CD4-positive, alpha-beta T cell treated with Interleukin-6 at 100 ng/mL for 8 hours (primary cell): ENCODE results near the gene CRYBG3.

ENCODE experiments used
- DNase-seq: peaks from one replicate; pipeline ENCODE4 v3.0.0-alpha.2; 2020; ENCODE audit warnings: mixed read lengths, low spot score

Gene CRYBG3

DNA sequence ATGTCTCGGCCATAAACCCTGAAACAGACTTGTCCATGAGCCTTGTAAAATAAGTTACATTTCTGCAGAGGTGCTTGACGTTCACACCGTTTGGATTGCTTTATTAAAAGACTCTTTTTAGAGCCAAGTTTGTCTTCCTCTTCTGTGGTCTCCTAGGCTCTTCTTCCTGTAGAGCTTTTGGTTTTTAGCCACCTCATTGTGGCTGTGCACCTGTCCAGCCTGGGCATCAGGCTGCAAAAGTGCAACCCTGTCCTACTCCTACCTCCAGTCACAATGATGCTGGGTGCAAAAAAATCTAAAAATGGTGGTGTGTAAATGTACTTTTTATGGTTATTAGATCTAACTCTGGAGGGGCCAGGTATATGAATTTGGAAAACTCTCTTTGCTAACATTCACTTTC, 153.2 kb downstream of the CRYBG3 start:
- DNase-seq: no peak

DNA sequence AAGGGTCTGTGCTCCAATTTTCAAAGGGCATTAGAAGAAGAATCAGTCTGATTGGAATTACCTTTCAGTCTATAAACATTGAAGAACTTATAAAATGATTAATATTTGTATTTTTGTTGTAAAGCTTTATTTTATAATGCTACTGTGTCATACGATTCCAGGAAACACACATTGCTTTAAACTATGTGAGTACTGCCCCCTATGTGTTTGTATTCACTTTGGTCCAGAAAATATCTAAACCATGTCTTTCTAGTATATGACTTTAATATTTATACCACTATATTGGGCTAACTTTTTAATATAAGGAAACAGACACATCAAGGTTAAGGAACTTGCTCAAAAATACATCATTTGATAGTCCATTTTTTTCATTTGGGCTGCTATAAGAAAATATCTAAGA, 153.7 kb downstream of the CRYBG3 start:
- no peak for DNase-seq

DNA sequence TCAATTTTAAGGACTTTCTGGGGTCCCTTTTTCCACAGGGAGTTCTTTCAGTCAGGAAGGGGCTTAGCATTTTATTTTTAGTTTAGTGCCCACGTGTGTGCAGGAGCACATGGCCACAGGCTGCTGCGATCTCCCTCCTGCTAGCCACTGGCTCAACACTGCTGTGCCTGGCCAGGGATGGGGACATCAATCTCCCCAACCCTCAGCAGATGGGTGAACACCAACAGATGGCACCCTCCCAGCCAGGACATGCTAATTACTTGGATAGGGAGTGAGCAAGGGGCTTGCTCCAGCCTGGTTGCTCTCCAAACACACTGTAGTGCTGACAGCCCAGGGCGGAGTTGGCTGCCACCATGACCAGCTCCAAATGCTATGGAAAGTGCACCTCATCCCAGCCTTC, 157.8 kb downstream of the CRYBG3 start:
- no peak for DNase-seq

DNA sequence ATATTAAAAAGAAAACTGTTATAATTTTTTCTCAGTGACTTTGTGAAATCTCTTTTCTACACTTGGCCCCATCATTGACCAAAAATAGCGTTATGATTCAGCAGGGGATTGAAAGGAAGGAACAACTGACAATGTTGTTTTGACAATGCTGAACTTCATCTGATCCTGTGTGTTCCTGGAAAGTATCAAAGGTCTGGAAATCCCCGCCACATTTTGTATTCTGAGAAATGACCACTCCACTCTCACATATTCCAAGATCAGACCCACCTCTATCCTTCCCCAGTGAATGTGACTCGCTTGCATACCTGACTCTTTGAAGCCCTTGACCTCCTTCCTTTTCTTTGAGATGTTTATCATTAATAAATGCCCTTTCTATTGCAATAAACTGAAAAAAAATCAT, 160.1 kb downstream of the CRYBG3 start:
- no peak for DNase-seq

DNA sequence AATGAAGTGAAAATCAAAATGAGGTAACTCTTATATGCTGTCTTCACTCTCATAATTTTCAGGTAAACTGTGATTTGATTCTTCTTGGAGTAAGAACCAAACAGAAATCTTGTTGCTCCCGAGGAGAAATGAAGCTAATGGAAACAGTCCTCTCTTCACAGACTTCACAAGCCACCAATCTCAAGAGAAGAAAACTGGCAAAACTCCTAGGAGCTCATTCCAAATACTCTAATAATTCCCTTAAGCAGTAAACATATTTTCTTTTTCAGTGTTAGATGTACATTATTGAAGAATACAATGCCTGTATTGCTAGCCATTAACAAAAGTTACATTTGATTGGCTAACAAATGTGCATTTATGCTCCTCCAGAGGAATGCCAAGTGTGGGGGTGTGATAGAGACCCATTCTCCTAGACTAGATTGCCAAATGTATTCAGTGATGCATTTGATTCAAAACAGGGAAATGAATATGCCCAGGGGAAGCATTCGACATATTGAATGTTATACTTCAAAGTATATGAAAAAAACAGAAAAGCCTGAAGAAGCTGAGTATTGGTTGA, 162.2 kb downstream of the CRYBG3 start:
- DNase-seq: no peak

DNA sequence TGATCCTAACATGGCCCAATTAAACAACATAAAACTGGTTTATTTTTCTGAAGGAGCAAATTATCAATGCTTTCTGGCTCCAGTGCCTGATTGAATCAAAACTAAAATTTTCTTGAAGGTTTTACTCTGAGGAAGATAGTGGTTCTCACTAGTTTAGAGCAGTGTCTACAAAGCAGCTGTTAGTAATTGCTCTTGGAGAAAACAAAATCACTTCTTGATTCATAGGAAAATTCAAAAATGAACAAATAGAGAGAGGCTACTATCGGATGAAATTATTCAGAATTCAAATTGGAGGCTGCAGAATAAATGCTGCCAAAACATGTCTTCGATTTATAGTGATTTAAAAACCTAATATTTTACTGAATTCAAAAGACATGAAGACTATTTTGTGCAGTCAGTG, 165.5 kb downstream of the CRYBG3 start:
- no peak for DNase-seq

DNA sequence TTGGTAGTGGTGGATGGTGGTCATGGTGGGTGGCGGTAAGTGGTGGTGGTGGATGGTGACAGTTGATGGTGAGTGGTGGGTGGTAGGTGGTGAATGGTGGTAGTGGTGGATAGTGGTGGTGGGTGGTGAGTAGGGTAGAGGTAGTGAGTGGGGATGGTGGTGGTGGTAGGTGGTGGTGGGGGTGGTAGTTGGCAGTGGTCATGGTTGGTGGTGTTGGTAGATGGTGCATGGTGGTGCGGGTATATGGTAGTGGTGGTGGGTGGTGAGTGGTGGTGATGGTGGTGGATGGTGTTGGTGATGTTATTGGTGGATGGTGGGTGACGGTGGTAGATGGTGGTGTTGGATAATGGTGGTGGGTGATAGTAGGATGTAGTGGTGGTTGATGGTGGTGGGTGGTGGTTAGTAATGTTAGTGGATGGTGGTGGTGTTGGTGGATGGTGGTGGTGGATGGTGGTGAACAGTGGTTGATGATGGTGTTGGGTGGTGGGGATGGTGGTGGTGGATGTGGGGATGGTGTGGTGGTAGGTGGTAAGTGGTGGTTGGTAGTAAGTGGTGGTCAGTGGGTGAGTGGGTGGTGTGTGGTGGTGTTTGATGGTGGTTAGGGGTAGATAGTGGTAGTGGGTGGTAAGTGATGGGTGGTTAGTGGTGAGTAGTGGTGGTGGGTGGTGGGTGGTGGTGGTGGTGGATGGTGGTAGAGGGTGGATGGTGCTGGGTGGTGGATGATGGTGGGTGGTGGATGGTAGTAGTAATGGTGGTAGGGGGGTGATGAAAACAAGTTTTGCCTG, 167.2 kb downstream of the CRYBG3 start:
- DNase-seq: no peak

DNA sequence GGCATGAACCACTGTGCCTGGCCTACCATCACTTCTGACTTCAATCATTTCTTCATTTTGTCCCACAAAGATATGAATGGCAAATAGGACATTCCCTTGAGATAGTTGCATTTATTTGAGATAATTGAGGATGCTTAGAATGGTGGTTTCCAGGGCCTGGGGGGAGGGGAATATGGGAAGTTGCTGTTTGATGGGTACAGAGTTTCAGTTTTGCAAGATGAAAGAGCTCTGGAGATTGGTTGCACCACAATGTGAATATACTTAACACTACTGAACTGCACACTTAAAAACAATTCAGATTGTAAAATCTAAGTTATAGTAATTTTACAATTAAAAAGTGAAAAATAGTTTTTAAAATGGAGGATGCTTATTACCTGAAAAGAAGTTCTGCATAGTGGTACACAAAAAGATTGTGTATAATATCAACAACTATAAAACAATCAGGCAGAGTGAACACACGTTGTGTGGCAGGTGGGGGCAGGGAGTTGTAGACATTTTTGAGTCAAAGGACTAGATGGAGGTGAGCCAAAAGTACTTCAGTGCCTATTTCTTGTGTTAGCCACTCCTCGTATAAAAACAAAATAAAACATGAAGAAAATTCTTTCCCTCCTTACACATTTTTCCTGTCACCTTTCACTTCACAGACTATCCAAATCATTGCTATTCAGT, 168.9 kb downstream of the CRYBG3 start:
- DNase-seq: no peak

DNA sequence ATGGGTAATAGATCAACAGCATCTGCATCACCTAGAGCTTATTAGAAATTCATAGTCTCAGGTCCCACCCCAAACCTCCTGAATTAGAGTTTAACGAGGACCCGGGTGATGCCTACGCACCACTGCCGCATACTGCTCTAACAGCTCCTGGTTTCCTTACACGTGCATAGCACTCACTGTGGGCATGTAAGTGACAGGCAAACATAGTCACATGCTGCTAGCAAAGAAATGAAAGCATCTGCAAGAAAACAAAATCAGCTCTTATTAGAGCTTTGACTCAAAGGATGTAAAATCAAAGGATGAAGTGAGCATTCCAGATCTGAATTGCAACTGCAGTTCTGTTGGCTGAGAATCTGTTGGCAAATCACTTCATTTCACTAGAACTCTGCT, 169.5 kb downstream of the CRYBG3 start:
- DNase-seq: peak; percentile 31

DNA sequence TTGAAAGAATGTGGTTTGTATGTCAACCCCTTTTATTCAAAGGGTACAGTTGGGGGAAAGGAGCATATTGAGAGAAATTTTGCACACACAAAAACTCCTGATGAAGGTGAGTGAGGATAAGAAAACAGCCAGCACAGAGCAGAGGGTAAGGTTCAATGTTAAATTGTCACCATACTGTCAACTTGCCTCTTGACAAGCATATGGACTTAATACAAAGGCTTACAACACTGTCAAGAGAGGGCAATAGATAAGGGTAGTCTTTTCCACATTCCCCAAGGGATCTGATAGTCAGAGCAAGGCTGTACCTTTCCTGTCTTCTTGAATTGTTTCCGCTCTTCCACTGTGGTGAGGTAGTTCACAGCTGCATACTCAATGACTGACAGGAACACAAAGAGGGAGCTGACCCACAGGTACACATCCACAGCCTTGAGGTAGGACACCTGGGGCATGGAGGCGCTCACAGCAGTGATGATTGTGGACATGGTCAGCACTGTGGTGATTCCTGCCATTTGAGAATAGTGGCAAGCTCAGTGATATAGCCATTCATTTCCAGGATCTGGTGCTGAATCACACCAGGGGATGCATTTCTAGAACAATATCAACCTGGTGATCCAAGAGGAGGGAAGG, 170.8 kb downstream of the CRYBG3 start:
- no peak for DNase-seq

DNA sequence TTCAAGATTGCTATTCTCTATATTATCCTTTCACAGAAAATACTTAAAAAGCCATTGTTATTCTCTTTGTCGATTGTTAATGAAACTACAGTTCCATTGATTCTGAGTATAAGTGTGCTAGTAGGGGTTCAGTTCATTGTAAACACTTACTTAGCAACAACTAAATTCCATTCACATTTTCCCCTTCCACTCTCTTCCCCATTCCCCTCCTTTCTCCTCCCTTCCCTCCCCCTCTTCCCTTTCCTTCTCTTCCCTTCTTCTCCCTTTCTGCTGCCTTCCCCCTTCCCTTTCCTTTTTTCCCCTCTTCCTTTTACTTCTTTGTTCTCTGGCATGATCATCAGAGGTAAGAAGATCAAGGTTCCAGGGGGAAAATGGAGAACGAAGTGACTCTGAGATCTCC, 171.7 kb downstream of the CRYBG3 start:
- no peak for DNase-seq

DNA sequence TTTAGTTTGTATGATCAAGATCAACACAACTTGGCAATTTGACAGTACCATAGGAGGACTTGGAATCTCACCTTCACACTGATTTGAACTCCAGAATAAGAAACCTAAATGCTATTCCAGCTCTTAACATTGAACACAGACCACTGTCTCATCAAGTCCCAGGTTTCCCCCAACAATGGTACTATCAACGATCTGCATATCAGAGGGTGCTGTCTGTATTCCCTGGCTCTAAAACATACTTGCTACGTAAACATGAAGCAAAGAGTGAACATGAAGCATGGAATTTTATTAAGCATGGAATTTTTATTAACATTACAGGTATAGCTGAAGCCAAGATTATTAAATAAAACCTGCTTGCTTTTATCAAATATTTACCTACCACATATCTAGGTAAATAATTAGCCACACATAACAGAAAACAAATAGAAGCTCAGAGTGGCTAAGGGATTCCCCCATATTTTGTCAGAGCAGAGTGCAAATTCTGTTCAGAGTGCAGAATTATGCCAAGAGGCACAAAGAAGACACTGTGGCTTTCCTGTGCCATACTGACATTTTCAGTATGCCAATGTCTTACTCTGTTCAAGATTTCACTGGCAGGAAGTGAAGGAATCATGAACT, 172.6 kb downstream of the CRYBG3 start:
- DNase-seq: no peak
